SK-N-SH treated with all-trans-retinoic acid at 6 μM for 48 hours (cell line): ENCODE results near the gene SLC35C1.

ENCODE experiments used
- ATAC-seq: fragments of 200-7000 bp; cut with Tn5 transposase; 3 replicates; pipeline ENCODE4 v1.9.1; 2020; ENCODE audit warnings: mild to moderate bottlenecking, moderate library complexity
- BACH2 ChIP-seq: fragments of 250-450 bp; sonication (Bioruptor Pico); IDR thresholded peaks from 2 replicates; pipeline ENCODE4 v1.9.0; 2021; ENCODE audit warnings: mild to moderate bottlenecking, borderline replicate concordance
- CREB5 ChIP-seq: fragments of 250-450 bp; sonication (Bioruptor Pico); IDR thresholded peaks from 2 replicates; pipeline ENCODE4 v1.5.1; 2020; ENCODE audit warnings: low read depth, mild to moderate bottlenecking, moderate library complexity
- CSDC2 ChIP-seq: fragments of 250-450 bp; sonication (Bioruptor Pico); IDR thresholded peaks from 2 replicates; pipeline ENCODE4 v1.5.0; 2020; ENCODE audit warnings: mild to moderate bottlenecking, moderate library complexity
- CSRNP3 ChIP-seq: fragments of 250-450 bp; sonication (Bioruptor Pico); IDR thresholded peaks from 2 replicates; pipeline ENCODE4 v1.5.1; 2021; ENCODE audit warnings: mild to moderate bottlenecking, moderate library complexity
- ESRRG ChIP-seq: fragments of 250-450 bp; sonication (Bioruptor Pico); IDR thresholded peaks from 2 replicates; pipeline ENCODE4 v1.6.1; 2021; ENCODE audit warnings: mild to moderate bottlenecking
- GLIS3 ChIP-seq: fragments of 250-450 bp; sonication (Bioruptor Pico); IDR thresholded peaks from 2 replicates; pipeline ENCODE4 v1.5.0; 2020; ENCODE audit warnings: mild to moderate bottlenecking, moderate library complexity
- ISL1 ChIP-seq: fragments of 250-450 bp; sonication (Bioruptor Pico); IDR thresholded peaks from 2 replicates; pipeline ENCODE4 v2.1.2; 2022; ENCODE audit warnings: mild to moderate bottlenecking, moderate library complexity
- OSR1 ChIP-seq: fragments of 250-450 bp; sonication (Bioruptor Pico); IDR thresholded peaks from 2 replicates; pipeline ENCODE4 v1.8.0; 2022; ENCODE audit warnings: moderate library complexity, mild to moderate bottlenecking, inconsistent platforms
- PATZ1 ChIP-seq: fragments of 250-450 bp; sonication (Bioruptor Pico); IDR thresholded peaks from 2 replicates; pipeline ENCODE4 v1.8.0; 2020; ENCODE audit warnings: mild to moderate bottlenecking, moderate library complexity, borderline replicate concordance
- POU6F1 ChIP-seq: fragments of 250-450 bp; sonication (Bioruptor Pico); IDR thresholded peaks from 2 replicates; pipeline ENCODE4 v1.8.0; 2021; ENCODE audit warnings: low read depth, mild to moderate bottlenecking, moderate library complexity, borderline replicate concordance
- PPARA ChIP-seq: fragments of 250-450 bp; sonication (Bioruptor Pico); IDR thresholded peaks from 2 replicates; pipeline ENCODE4 v1.5.0; 2020; ENCODE audit warnings: mild to moderate bottlenecking, borderline replicate concordance
- RARB ChIP-seq: fragments of 250-450 bp; sonication (Bioruptor Pico); IDR thresholded peaks from 2 replicates; pipeline ENCODE4 v1.8.0; 2021; ENCODE audit warnings: mild to moderate bottlenecking, moderate library complexity
- SNAI2 ChIP-seq: fragments of 250-450 bp; sonication (Bioruptor Pico); IDR thresholded peaks from 2 replicates; pipeline ENCODE4 v1.5.0; 2020; ENCODE audit warnings: mild to moderate bottlenecking, moderate library complexity
- TOX ChIP-seq: fragments of 250-450 bp; sonication (Bioruptor Pico); IDR thresholded peaks from 2 replicates; pipeline ENCODE4 v1.8.0; 2021; ENCODE audit warnings: mild to moderate bottlenecking, moderate library complexity, borderline replicate concordance
- ZC3H10 ChIP-seq: fragments of 250-450 bp; sonication (Bioruptor Pico); IDR thresholded peaks from 2 replicates; pipeline ENCODE4 v1.5.1; 2021; ENCODE audit warnings: mild to moderate bottlenecking, moderate library complexity
- ZFP3 ChIP-seq: fragments of 250-450 bp; sonication (Bioruptor Pico); IDR thresholded peaks from 2 replicates; pipeline ENCODE4 v1.5.0; 2020; ENCODE audit warnings: mild to moderate bottlenecking, moderate library complexity
- ZFP30 ChIP-seq: fragments of 450-650 bp; formaldehyde crosslinking; IDR thresholded peaks from 2 replicates; pipeline ENCODE4 v1.5.0; 2022; ENCODE audit warnings: mild to moderate bottlenecking, moderate library complexity
- ZNF565 ChIP-seq: fragments of 450-650 bp; formaldehyde crosslinking; conservative IDR thresholded peaks from 2 replicates; pipeline ENCODE4 v1.5.0; 2020; ENCODE audit warnings: low read depth, mild to moderate bottlenecking, moderate library complexity
- ZNF70 ChIP-seq: fragments of 450-650 bp; formaldehyde crosslinking; IDR thresholded peaks from 2 replicates; pipeline ENCODE4 v1.5.0; 2020; ENCODE audit warnings: mild to moderate bottlenecking, moderate library complexity
- ZNF8 ChIP-seq: fragments of 450-650 bp; formaldehyde crosslinking; IDR thresholded peaks from 2 replicates; pipeline ENCODE4 v1.5.0; 2020; ENCODE audit warnings: mild to moderate bottlenecking, moderate library complexity

The SLC35C1 gene

GRCh38 chr11:45801723-45802315 lies 3.1 kb upstream of the SLC35C1 start:
- no peak for TF ChIP-seq ZNF8
- TF ChIP-seq ISL1 (CRISPR knock-in tag), result no peak
- TF ChIP-seq CSRNP3, result no peak
- no peak for TF ChIP-seq POU6F1 (CRISPR knock-in tag)
- TF ChIP-seq ZNF565, result no peak
- no peak for TF ChIP-seq CREB5 (CRISPR knock-in tag)
- no peak for TF ChIP-seq PPARA (CRISPR knock-in tag)
- TF ChIP-seq SNAI2 (CRISPR knock-in tag), result no peak
- TF ChIP-seq GLIS3 (CRISPR knock-in tag), result no peak
- no peak for TF ChIP-seq ZFP3 (CRISPR knock-in tag)
- no peak for TF ChIP-seq PATZ1 (CRISPR knock-in tag)
- no peak for TF ChIP-seq RARB
- no peak for ATAC-seq

- TF ChIP-seq PATZ1 (CRISPR knock-in tag), result no peak
- TF ChIP-seq ZNF70 (CRISPR knock-in tag), result no peak
- ATAC-seq, result no peak
Observed at GRCh38 chr11:45802531-45803317, 2.2 kb upstream of the SLC35C1 start.

- peak; percentile 52 for ATAC-seq
- TF ChIP-seq ZFP3 (CRISPR knock-in tag) (peak; percentile 31; the same call in 1 of the 2 replicates), CREB5 (CRISPR knock-in tag) (no peak)
Observed at GRCh38 chr11:45803971-45804760, 783 bp upstream of the SLC35C1 start.

GRCh38 chr11:45805305-45806071 lies 539 bp downstream of the SLC35C1 start:
- no peak for TF ChIP-seq ISL1 (CRISPR knock-in tag)
- TF ChIP-seq PPARA (CRISPR knock-in tag), result no peak
- no peak for TF ChIP-seq BACH2 (CRISPR knock-in tag)
- no peak for TF ChIP-seq CSDC2
- no peak for TF ChIP-seq ZC3H10 (CRISPR knock-in tag)
- no peak for TF ChIP-seq OSR1
- no peak for TF ChIP-seq ESRRG (CRISPR knock-in tag)
- no peak for TF ChIP-seq ZFP30 (CRISPR knock-in tag)
- TF ChIP-seq TOX (CRISPR knock-in tag), result no peak
- TF ChIP-seq ZFP3 (CRISPR knock-in tag), result no peak
- no peak for TF ChIP-seq ZNF70 (CRISPR knock-in tag)
- TF ChIP-seq ZNF8, result no peak
- TF ChIP-seq SNAI2 (CRISPR knock-in tag), result no peak
- no peak for TF ChIP-seq PATZ1 (CRISPR knock-in tag)
- TF ChIP-seq, all 23 proteins: peak for 0
- peak; percentile 50 for ATAC-seq
